GOT3 (cell line): Measurements from ENCODE around the gene CHAF1A.
A peak's percentile ranks its signal among the peaks of the same experiment; 100 is the strongest.

Source experiments
- DNase-seq: peaks from one replicate; lab custom pipeline; 2025; ENCODE audit warnings: mixed read lengths; lab: John Stamatoyannopoulos, UW

The CHAF1A gene

GRCh38 chr19:4402171-4403004 is at the start of gene CHAF1A:
CHAF1A (plus strand) TSS chr19:4402640; CDS start chr19:4402763, 123 bp downstream.
- DNase-seq = peak; percentile 95

GRCh38 chr19:4352701-4353121 is 49.7 kb upstream of the CHAF1A start:
- no peak for DNase-seq

- no peak for DNase-seq
Measured at GRCh38 chr19:4354282-4354681, 48.2 kb upstream of the CHAF1A start.

- DNase-seq = no peak
Measured at GRCh38 chr19:4354897-4355296, 47.5 kb upstream of the CHAF1A start.

- no peak for DNase-seq
Measured at GRCh38 chr19:4357095-4357797, 45.2 kb upstream of the CHAF1A start.

GRCh38 chr19:4357921-4358326 is 44.5 kb upstream of the CHAF1A start:
- DNase-seq = no peak

GRCh38 chr19:4358709-4359626 is 43.5 kb upstream of the CHAF1A start:
- no peak for DNase-seq

- no peak for DNase-seq
Measured at GRCh38 chr19:4359627-4360000, 42.8 kb upstream of the CHAF1A start.

GRCh38 chr19:4360081-4360569 is 42.3 kb upstream of the CHAF1A start:
- DNase-seq = no peak

- no peak for DNase-seq
Measured at GRCh38 chr19:4360641-4361151, 41.7 kb upstream of the CHAF1A start.

- DNase-seq = no peak
Measured at GRCh38 chr19:4361152-4362046, 41.0 kb upstream of the CHAF1A start.

GRCh38 chr19:4362101-4362828 is 40.2 kb upstream of the CHAF1A start:
- no peak for DNase-seq

- DNase-seq = no peak
Measured at GRCh38 chr19:4362831-4363545, 39.5 kb upstream of the CHAF1A start.

- no peak for DNase-seq
Measured at GRCh38 chr19:4363571-4364304, 38.7 kb upstream of the CHAF1A start.

- no peak for DNase-seq
Measured at GRCh38 chr19:4365341-4365740, 37.1 kb upstream of the CHAF1A start.

GRCh38 chr19:4365791-4366665 is 36.4 kb upstream of the CHAF1A start:
- DNase-seq = no peak

GRCh38 chr19:4366666-4367335 is 35.6 kb upstream of the CHAF1A start:
- DNase-seq = no peak
